Mammary microvascular endothelial cell (primary cell): Measurements from ENCODE around the gene UQCC3. TPM values are rescaled to one million over a fixed set of nuclear protein-coding genes. Genes with fewer than 3 reads are reported as not detected.

Source experiments
- total RNA-seq: library from RNA; depleted of rRNA; stranded (reverse); fragments of >200 nt; gene quantifications from 2 replicates; pipeline ENCODE4 v1.2.3, GENCODE V29; 2015

The UQCC3 gene
- 11.8 and 15.9 TPM in 2 replicates for total RNA-seq

GRCh38 chr11:62671608-62672389 is at the start of gene UQCC3, which contains the start of gene LBHD1:
UQCC3 (plus strand) TSS chr11:62671673; CDS start chr11:62671746, 73 bp downstream.
LBHD1 (minus strand) TSS chr11:62672267; CDS start chr11:62670031, 2,236 bp downstream.

GRCh38 chr11:62645946-62646824 is 25.3 kb upstream of the UQCC3 start, which contains the start of gene GANAB:
GANAB (minus strand) TSS chr11:62646613; CDS start chr11:62646599, 14 bp downstream.

GRCh38 chr11:62665075-62665598 is 6.3 kb upstream of the UQCC3 start, which contains the start of the genes C11orf98 and CSKMT:
C11orf98 (minus strand) TSS chr11:62665210; CDS start chr11:62665169, 41 bp downstream.
CSKMT (plus strand) TSS chr11:62665312; CDS start chr11:62665880, 568 bp downstream.

GRCh38 chr11:62678770-62679696 is 7.6 kb downstream of the UQCC3 start, which contains the start of gene UBXN1:
UBXN1 (minus strand) TSS chr11:62679073; CDS start chr11:62678923, 150 bp downstream.

GRCh38 chr11:62689421-62690183 is 18.1 kb downstream of the UQCC3 start, which contains the start of gene LRRN4CL:
LRRN4CL (minus strand) TSS chr11:62689530; CDS start chr11:62688508, 1,022 bp downstream.

GRCh38 chr11:62707277-62707861 is 35.9 kb downstream of the UQCC3 start, which contains the start of the genes BSCL2 and GNG3:
BSCL2 (minus strand) TSS chr11:62707424; CDS start chr11:62707195, 229 bp downstream.
GNG3 (plus strand) TSS chr11:62707676; CDS start chr11:62708296, 620 bp downstream.

Other genes with a start within 250 kb of the UQCC3 start
- gene AHNAK, start 124.9 kb upstream of the UQCC3 start, total RNA-seq: 391 and 413 TPM in 2 replicates
- 1,562 and 1,604 TPM in 2 replicates for gene EEF1G, start 97.8 kb upstream of the UQCC3 start, total RNA-seq
- gene TUT1, start 80.2 kb upstream of the UQCC3 start, total RNA-seq: 12.6 and 15.8 TPM in 2 replicates
- gene MTA2, start 69.8 kb upstream of the UQCC3 start, total RNA-seq: 155 and 164 TPM in 2 replicates
- 28.5 and 30.8 TPM in 2 replicates for gene EML3, start 58.9 kb upstream of the UQCC3 start, total RNA-seq
- 1.3 and 7.3 TPM in 2 replicates for gene ROM1, start 58.4 kb upstream of the UQCC3 start, total RNA-seq
- 26.6 and 34.2 TPM in 2 replicates for gene B3GAT3, start 49.7 kb upstream of the UQCC3 start, total RNA-seq
- 220 and 258 TPM in 2 replicates for gene GANAB, start 25.1 kb upstream of the UQCC3 start, total RNA-seq
- gene INTS5, start 18.4 kb upstream of the UQCC3 start, total RNA-seq: 28.9 and 31.1 TPM in 2 replicates
- 72.4 TPM in 2 replicates for gene C11orf98, start 6.5 kb upstream of the UQCC3 start, total RNA-seq
- 3.5 and 3.8 TPM in 2 replicates for gene CSKMT, start 6.4 kb upstream of the UQCC3 start, total RNA-seq
- 2.2 and 2.8 TPM in 2 replicates for gene LBHD1, start 594 bp downstream of the UQCC3 start, total RNA-seq
- gene UBXN1, start 7.4 kb downstream of the UQCC3 start, total RNA-seq: 110 and 132 TPM in 2 replicates
- 0.05 TPM in 1 of 2 replicates, not detected in the other for gene LRRN4CL, start 17.9 kb downstream of the UQCC3 start, total RNA-seq
- gene BSCL2, start 35.8 kb downstream of the UQCC3 start, total RNA-seq: 28.1 and 37.9 TPM in 2 replicates
- not detected in 2 replicates for gene GNG3, start 36.0 kb downstream of the UQCC3 start, total RNA-seq
- gene HNRNPUL2, start 55.8 kb downstream of the UQCC3 start, total RNA-seq: 8.7 and 10.3 TPM in 2 replicates
- 28.2 and 32.2 TPM in 2 replicates for gene TTC9C, start 56.8 kb downstream of the UQCC3 start, total RNA-seq
- 8.0 and 14.2 TPM in 2 replicates for gene ZBTB3, start 82.5 kb downstream of the UQCC3 start, total RNA-seq
- gene POLR2G, start 89.9 kb downstream of the UQCC3 start, total RNA-seq: 78.9 and 90.7 TPM in 2 replicates
- gene TAF6L, start 99.7 kb downstream of the UQCC3 start, total RNA-seq: 23.3 and 24.0 TPM in 2 replicates
- gene TMEM179B, start 115.7 kb downstream of the UQCC3 start, total RNA-seq: 63.6 and 66.8 TPM in 2 replicates
- 25.3 and 27.1 TPM in 2 replicates for gene TMEM223, start 120.3 kb downstream of the UQCC3 start, total RNA-seq
- 36.0 and 45.9 TPM in 2 replicates for gene NXF1, start 133.8 kb downstream of the UQCC3 start, total RNA-seq
- 26.4 and 28.9 TPM in 2 replicates for gene STX5, start 160.4 kb downstream of the UQCC3 start, total RNA-seq
- gene TEX54, start 161.2 kb downstream of the UQCC3 start, total RNA-seq: not detected in 2 replicates
- 58.9 and 62.4 TPM in 2 replicates for gene WDR74, start 167.9 kb downstream of the UQCC3 start, total RNA-seq
- gene SLC3A2, start 209.2 kb downstream of the UQCC3 start, total RNA-seq: 156 and 171 TPM in 2 replicates
- gene CHRM1, start 249.7 kb downstream of the UQCC3 start, total RNA-seq: 0.07 TPM in 1 of 2 replicates, not detected in the other